Stimulated activated naive CD4-positive, alpha-beta T cell (primary cell): Measurements from ENCODE around the gene BMPR1B.
"Not testable (repeated sequence)": the region's sequence is repeated elsewhere in the genome, so short reads cannot be mapped to it uniquely, and the experiment has no call there.

Experiments used
- DNase-seq, 6 experiments: peaks; one replicate each; lab custom pipeline; 2025; lab: John Stamatoyannopoulos, UW

BMPR1B gene

DNA sequence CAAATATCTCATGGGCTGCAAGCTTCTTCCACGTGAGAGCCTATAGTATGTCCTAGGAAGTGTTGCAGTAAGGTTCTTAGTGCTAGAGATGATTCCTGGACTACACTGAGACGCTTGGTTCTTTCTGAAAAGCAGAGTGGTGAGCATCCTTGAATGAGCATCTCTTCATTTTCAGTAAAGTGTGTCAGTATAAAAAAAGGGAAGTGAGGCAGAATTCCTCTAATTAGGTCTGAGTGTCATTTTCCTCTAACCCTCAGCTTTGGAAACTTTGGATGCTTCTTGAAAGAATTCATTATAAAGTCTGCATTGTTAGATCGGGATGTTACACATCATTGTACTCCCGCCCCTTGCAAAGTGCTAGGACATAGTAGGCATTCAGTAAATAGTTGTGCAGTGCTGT, 5.2 kb downstream of the BMPR1B start:
- DNase-seq = no peak

DNA sequence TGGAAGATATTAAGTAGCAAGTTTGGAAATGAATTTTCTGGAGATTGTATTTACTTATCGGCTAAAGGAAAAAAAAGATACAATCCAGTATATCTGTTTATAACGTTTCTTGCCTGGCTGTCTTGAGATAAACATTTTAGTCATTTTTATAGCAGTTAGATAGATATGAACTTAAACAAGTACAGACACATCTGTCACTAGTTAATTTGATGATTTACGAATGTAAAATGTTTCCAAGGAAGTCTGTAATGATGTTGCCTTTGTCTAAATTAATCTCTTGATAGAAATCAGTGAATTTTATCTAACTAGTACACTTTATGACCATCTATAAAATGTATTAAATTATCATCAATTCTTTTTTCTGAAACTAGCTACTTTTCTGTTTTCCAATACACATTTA, 5.7 kb downstream of the BMPR1B start:
- DNase-seq = no peak

DNA sequence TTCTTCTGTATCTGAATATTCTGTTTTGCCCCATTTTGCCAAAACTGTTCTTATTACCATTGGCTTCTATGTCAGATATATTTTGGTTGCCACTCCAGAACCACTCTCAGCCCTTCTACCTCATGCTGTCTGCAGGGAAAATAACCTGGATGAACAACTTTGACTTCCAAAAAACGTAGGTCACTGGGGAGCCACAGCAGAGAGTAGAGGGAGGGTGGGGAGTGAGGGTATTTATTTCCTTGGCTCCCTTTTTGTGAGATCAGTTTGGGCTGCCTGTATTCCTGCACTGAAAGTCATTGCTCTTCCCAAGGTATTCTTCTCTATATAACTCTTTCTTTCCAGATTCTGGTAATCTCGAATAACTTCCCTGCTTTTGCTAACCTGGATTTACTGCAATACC, 6.3 kb downstream of the BMPR1B start:
- DNase-seq = no peak

DNA sequence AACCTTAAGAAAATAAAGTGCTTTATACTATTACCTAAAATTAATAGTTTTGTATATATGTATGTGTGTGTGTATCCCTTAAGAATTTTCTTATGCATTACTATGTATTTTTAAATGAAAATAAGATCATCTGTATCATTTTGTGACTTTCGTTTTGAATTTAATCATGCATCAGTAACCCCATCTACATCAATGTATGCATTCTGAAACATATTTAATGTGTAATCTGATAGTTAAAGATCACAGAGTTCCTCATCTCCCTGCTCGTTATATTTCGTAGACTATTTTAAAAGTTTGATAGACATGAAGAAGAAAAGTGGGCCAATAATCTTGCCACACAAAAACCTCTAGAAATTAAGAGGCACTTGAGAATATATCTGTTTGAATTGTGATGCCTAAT, 7.4 kb downstream of the BMPR1B start:
- no peak for DNase-seq

DNA sequence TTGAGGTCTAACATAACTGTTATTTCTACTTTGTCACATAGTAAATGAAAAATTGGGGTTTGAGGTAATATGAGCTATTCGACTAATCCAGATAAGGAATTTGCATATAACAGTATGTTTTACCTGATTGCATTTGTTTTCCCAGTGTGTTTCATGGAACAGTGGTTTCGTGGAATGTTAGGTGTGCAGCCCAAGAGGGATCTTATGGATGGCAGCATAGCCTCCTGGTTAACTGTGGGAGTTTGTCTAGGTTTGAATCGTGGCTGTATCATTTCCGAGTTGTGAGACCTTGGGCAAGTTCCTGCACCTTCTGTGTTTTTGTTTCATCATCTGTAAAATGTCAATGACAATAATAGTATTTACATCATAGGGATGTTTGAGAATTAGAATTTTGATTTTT, 7.9 kb downstream of the BMPR1B start:
- no peak for DNase-seq

DNA sequence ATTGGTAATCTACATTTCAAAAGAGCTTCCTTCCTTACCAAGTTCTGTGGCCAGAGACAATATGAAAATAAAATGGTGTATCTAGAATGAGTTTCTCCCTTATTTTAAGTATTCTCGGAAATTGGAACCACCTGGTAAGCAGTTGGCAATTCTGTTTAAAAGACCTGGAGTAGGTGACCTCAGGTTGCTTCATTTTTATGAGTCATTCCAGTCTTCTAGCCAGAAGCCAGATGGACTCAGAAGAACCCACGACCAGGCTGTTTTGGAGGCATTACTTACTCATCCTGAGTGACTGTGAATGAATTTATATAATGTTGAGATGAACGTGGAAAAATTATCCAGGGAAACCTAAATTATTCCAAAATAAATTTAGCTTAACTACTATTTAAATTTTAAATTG, 9.1 kb downstream of the BMPR1B start:
- DNase-seq = no peak

DNA sequence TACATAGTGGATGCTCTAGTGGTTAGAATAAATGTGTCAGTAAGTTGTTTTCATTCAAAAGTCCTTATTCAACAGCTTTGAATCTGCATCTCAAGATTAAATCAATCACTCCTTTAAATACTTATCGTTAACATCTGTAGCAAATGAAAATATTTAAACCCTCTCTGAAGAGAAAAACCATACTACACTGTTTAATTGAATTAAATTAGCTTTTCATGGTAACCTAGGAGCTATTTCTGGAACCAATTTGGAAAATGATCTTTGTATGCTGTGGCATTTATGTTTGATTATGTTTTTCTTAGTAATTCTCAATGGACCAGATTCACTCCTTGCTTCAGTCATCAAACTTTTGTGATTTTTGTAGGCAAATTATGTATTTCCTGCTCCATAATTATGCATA, 9.7 kb downstream of the BMPR1B start:
- no peak for DNase-seq

DNA sequence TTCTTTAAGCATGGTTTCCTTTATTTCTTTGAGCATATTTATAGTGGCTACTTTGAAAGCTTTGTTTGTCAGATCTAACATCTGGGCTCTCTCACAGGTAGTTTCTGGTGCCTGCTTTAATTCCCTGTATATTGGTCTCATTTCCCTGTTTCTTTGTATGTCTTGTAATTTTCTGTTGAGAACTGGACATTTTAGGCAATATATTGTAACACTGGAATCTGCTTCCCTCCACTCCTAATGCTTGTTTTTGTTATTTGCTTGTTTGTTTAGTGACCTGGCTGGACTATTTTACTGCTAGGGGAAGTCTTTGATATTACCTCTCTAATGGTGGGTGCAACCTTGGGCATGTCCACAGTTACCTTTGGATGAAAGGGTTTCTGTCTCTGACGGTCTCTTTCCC, 25.0 kb downstream of the BMPR1B start:
- DNase-seq = no peak

DNA sequence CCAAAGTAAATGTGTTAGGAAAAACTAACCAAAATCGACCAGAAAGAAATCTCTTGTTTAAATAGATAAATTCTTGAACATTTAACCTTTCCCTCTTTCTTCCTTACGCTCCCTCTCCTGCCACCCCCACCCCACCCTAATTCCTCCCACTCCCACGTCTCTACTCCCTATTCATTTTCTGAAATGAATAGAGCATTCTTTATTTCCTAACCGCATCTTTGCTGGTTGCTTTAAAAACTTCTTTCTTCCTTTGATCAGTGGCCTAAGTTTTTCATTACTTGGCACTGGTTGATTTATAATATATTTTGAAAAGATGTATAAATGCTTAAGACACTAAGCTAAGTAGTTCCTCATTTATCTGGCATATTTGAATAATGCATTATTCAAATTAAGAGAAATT, 33.9 kb downstream of the BMPR1B start:
- DNase-seq = no peak

DNA sequence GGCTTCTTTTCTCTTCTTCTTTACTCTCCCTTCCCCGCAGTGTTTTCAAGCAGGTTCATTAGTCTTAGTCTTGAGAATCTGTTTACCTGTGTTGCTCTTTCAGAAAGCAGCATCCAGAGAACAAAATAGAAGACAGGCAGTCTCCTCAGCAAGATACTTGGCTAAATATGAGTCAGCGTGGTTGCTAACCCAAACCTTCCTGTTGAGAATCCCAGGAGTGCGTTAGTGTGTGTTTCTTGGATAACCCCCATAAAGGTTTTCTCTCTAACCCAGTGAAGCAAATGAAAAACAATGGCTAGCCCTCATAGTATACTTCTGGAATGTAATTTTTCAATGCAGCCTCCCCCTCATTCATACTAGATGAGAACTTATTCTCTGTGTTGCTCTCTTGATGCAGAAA, 41.1 kb downstream of the BMPR1B start:
- DNase-seq = no peak

DNA sequence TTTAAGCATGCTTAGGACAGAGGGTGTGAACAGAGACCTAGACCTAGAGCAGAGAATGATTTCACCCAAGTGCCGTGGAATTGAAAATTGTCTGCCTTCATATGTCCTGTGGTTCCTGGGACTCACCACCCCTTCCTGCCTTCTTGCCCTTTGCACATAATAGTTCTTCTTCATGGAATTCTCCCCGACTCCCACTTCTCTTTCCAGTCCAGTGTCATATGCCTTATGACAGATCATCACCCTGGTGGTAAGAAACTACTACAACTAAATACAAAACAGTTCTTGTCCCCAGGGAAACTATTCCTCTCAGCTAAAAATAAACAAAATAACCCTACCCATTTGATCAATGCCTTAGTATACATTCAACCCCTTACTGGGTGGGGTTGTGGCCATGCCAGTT, 43.3 kb downstream of the BMPR1B start:
- no peak for DNase-seq

DNA sequence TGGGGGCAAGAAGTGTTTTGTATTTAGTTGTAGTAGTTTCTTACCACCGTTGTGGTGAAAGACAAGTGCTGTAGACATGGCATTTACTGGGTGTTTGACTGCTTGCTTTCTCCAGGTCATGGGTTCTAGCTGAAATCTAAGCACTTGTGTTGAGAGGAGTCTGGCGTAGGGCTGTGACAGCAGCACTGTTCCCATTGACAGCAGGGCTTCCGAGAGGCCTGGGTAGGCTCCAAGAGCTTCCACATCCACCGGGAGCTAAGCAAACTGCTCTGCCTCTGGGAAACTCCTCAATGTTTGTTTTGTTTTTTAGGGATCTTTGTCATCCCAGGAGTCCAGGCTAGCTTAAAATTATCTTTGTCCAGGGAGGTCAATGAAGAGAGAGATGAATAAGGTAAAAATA, 44.3 kb downstream of the BMPR1B start:
- DNase-seq = no peak

DNA sequence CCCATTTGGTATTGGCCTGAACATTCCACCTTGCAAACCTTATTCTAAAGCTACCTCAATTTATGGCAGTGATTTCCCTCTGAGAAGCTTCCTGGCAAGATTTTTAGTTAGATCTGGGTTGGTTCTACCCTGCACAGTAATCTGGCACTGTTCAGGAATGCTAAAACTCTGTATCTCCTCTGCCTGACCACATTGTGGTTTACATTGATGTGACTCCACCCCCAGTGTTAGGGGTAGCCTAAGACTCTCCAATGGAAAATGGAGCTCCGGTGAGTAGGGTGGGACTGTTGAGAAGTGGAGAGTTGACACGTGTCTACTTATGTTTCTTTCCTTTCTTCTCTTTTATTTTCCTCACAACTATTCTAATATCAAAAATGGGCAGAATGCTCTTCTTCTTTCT, 45.4 kb downstream of the BMPR1B start:
- DNase-seq = no peak

DNA sequence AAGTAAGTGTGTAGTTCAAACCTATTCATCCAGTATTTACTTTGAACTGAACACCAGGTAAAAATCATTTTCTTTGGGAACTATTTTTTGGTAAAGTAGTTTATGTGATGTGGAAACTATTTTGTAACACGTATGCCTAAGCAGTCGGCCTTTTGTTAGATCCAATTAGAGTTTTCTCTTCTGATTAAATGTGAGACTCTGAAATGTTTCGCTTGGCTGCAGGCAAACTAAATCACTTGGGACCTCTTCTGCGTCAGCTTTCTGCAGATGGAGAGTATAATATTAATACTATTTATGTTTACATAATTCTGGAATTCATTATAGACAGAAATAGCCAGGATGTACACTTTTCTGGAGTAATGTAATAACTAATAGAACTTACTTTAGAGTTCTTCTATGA, 46.9 kb downstream of the BMPR1B start:
- no peak for DNase-seq

DNA sequence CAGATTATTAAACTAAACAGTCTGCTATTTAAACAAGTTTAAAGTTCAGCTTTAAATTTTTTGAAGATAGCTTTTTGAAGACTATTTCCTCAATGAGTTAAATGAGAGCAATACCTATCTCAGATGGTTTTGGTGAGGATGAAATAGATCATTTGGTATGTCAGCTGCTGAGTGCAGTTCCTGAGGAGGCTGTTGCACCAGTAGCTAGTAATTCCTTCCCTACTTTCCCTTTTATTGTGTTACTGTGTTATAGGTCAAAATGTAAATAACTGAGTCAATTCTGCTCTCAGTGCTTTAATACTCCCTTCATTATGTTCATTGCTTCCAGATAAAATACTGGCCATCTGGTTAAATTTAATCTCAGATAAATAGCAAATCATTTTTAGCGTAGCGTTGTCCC, 48.6 kb downstream of the BMPR1B start:
- no peak for DNase-seq

DNA sequence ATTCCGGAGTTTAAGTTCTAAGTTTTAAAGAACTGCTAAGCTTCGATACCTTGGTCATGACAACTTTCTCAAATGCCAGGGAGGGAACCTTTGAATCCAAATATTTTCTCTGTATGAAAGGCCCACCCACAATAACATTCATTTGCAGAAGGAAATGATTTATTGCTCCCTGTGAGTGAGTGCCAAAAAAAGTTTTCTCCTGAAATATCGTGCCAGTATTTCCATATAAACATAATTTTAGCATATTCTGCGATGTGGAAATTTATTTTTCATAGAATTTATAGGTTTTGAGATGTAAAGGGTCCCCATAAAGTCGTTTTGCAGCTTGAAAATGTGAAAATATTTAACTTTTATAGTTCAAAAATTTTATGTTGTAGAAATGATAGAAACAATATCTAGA, 53.9 kb downstream of the BMPR1B start:
- no peak for DNase-seq

DNA sequence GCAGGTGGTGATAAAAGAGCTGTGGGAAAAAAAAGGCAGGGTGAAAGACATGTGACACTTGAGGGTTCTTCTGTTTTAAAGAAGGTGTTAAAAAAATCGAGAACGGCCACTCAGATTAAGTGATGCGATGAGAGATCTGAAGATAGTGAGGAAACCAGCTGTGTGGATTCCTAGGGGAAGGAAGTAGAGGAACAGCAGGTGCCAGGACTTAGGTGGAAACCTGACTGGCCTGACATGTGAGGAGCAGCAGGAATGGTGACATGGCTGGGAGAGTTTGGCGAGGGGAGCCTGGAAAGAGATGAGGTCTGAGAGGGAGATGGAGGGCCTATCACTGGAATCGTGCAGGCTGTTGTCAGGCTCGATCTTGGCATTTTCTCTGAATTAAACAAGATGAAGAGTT, 55.5 kb downstream of the BMPR1B start:
- DNase-seq = no peak

DNA sequence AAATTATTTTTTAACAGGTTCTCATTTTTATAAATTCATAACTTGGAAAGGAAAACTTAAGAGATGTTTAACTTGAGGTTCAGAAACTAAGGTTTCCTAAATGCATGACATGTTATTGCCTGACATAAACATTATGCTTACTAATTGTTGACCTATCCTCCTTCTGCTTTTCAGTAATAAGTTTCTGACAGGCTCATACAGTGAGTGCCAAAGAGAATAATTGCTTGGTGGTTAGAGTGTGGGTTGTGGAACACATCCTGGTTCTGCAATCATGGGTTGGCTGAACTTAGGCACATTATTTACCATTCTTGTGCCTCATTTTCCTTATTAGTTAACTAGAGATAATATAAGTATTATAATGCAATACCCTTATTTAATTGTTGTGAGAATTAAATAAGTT, 56.5 kb downstream of the BMPR1B start:
- no peak for DNase-seq

DNA sequence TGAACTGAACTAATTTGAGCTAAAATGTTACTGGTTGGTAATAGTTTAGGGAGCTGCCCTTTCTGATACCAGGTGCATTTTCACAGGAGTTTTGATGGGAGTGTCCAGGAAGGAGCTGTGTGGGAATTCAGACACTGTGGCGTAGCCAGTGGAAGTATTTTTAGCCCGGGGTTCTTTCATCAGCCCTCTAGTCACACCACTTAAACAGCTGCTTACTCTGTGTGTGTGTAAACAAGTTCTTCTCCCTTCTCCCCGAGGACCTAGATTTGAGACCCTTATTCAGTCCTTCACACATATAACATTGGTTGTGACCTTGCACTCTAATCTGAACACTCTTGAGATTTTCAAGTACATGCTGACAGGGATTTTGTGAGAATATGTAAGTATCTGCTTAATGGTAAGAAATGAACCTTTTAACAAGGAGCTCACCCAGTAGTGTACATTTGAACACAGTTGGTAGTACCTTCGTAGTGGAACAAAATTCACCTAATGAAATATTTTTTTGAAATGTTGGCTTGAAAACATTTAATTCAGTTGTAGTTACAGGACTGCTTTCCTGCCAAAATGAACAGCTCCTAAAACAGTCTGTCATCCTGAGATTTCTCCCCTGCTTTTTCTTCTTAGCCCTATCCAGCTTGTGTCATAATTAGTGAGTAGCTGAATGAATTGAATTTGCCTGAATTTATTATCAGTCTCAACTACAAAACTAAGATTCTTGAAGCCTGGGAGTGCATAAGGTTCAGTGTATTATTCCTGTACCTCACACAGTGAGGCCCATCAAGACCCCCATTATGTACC, 61.8 kb downstream of the BMPR1B start:
- DNase-seq = no peak

DNA sequence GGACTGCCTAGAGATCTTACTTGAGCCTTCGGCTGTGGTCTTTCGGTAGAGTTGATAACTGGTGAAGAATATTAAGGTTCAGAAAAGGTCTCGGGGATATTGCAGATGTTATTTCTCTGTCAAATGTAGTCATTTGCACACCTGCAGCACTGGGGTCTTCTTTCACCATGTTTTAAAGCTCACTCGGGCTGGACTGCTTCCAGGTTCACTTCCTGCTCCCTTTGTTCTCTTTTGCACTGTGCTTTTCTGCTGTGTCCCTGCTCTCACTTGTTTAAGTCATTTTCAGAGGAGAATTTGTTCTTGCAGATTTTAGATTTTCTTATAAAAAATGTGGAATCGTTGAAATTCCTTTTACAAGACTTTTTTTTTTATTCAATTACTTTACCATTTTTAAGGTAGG, 68.5 kb downstream of the BMPR1B start:
- DNase-seq = no peak

DNA sequence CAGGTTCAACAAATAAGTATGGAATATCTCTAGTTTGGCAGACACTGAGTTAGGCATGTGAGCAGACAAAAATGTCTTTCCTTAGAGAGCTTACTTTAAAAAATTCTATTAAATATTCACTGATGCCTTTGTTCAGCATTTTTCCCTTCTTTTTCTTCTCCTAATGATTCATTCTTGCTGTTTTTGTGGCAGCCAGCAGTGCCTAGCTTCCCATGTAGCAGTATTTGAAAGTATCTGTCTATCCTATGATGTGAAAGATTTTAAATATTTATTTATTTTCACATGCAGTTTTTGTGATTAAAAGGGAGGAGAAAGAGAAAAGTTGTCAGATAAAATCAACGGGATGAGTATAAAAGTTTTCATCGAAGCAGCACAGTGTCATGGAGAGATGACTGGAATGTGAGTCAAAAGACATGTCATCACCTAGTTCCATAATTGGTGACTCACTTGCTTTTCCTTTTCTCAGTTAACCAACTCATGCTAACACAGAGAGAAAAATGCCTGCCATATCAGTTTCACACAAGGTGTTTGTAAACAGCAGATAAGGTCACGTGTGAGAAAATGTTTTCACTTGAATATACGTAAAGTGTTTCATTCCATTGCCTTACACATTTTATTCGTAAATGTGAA, 69.8 kb downstream of the BMPR1B start:
- no peak for DNase-seq

DNA sequence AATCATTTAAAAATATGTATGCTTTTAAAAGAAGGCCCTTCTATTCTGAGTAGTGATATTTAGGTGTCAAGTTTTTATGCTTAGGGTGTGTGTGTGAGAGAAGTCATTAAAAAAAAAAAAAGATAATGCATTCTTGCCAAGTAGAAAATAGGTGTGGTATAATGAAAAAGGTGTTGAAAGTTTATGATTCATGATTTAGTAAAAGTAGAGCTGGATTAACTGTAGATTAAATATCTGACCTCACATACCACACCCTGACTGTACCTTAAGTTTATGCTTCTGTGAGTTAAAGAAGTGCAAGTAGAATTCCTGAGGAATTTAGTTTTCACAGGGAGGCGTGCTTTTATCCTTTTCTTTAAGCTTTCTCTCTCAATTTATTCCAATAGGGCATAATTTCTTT, 71.1 kb downstream of the BMPR1B start:
- DNase-seq = no peak

DNA sequence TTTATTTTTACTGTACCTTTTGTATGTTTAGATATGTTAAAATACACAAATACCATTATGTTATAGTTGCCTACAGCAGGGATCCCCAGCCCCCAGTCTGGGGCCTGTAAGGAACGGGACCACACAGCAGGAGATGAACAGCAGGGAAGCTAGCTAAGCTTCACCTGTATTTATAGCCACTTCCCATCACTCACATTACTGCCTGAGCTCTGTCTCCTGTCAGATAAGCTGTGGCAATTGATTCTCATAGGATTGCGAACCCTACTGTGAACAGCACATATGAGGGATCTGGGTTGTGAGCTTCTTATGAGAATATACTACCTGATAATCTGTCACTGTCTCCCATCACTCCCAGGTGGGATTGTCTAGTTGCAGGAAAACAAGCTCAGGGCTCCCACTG, 73.9 kb downstream of the BMPR1B start:
- no peak for DNase-seq

DNA sequence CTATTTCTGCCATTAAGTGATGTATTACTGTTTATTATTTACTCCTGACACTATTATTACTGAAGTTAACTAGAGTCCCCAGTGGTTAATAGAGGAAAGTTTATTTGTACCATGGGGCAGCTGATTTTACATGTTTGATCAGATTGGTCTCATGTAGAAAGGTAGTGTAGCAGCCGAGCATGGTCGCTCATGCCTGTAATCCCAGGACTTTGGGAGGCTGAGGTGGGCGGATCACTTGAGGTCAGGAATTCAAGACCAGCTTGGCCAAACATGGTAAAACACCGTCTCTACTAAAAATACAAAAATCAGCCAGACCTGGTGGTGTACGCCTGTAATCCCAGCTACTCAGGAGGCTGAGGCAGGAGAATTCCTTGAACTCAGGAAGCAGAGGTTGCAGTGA, 74.6 kb downstream of the BMPR1B start:
- DNase-seq = not testable (repeated sequence)
